Upper lobe of left lung (tissue), 4 donors: ENCODE data around the gene C2orf68.

Experiments used
- POLR2A ChIP-seq, 4 donors: fragments of 450-650 bp; IDR thresholded peaks; one replicate each; pipeline ENCODE4 v1.5.1; 2016 to 2017; ENCODE audit warnings: antibody characterized with exemption in 4 of 4, mild to moderate bottlenecking in 2 of 4
- POLR2AphosphoS5 ChIP-seq, 2 donors: sonication (generic); formaldehyde crosslinking; IDR thresholded peaks; one replicate each; pipeline ENCODE4 v1.5.1; 2017; ENCODE audit warnings: antibody characterized with exemption in 2 of 2
- TF ChIP-seq, protein P1 (sequence below), 6 experiments: fragments of 450-650 bp in 4 of 6; fragments of 200-600 bp in 2 of 6; sonication (generic) in 2 of 6; IDR thresholded peaks; one replicate each; pipeline ENCODE4 v1.5.1; 2016 to 2019; ENCODE audit warnings: antibody characterized with exemption in 6 of 6

DNA sequence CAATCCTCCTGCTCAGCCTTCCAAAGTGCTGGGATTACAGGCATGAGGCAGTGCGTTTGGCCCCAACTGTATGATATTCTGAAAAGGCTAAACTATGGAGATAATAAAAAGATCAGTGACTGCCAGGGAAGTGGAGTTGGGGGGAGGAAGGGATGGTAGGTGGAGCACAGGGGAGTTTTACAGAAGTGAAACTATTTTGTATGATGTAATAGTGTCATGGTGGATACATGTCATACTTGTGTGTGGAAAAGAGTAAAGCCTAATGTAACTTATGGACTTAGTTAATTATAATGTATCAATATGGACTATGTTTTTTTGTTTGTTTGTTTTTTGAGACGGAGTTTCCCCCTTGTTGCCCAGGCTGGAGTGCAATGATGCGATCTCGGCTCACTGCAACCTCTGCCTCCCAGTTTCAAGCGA is 47.7 kb downstream of the C2orf68 start:
- TF ChIP-seq POLR2A (IDR thresholded peaks at IDR 0.05) = no peak
- no peak for TF ChIP-seq POLR2AphosphoS5 (IDR thresholded peaks at IDR 0.05)
- TF ChIP-seq, protein P1, sequence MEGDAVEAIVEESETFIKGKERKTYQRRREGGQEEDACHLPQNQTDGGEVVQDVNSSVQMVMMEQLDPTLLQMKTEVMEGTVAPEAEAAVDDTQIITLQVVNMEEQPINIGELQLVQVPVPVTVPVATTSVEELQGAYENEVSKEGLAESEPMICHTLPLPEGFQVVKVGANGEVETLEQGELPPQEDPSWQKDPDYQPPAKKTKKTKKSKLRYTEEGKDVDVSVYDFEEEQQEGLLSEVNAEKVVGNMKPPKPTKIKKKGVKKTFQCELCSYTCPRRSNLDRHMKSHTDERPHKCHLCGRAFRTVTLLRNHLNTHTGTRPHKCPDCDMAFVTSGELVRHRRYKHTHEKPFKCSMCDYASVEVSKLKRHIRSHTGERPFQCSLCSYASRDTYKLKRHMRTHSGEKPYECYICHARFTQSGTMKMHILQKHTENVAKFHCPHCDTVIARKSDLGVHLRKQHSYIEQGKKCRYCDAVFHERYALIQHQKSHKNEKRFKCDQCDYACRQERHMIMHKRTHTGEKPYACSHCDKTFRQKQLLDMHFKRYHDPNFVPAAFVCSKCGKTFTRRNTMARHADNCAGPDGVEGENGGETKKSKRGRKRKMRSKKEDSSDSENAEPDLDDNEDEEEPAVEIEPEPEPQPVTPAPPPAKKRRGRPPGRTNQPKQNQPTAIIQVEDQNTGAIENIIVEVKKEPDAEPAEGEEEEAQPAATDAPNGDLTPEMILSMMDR (IDR thresholded peaks at IDR 0.05) = no peak
